NK-92 (cell line): ENCODE results near the gene ZNF438.

Experiments used
- DNase-seq: peaks from one replicate; lab custom pipeline; 2025; ENCODE audit not compliant: unreplicated experiment; lab: John Stamatoyannopoulos, UW

ZNF438 gene

DNA sequence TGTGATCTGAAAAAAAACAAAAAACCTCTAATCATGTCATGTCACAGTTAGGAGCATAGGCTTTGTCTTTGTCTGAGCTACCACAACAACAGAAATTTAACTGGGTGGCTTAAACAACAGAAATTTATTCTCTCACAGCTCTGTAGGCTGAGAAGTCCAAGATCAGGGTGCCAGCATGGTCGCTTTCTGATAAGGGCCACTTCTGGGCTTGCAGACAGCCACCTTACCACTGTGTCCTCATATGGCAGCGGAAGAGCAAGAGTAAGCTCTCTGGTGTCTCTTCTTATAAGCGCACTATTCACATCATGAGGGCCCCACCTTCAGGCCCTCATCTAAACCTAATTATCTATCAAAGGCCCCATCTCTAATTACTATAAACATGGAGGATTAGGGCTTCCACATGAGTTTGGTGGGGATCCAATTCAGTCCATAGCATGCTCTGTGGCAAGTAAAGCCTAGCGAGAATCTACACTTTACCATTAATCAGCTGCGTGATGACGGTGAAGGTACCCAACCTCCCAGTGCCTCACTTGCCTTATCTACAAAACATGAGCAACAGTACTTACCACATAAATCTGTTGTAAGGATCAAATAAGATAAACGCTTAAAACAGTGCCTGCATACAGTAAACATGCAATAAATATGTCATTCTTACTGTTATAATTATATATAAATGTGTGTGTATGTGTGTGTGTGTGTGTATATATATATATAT lies 17.3 kb downstream of the ZNF438 start:
- no peak for DNase-seq

DNA sequence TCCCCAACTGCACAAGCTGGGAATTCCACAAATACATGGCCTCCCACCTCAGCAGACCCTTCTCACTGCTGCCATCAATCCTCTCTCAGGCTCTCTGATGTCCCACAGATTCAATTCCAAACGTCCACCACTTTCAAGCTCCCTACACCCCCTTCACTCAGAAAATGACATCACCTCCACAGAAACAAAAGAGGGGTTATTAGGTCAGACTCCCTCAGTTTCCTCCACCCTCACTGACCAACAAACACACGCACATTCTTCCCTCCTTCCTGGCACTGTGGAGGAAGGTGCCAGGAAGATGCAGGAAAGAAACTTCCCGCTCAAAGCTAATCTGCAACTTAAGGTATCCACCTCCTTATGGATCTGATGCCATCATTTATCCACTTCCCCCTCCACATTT lies 18.3 kb downstream of the ZNF438 start:
- DNase-seq, result no peak

DNA sequence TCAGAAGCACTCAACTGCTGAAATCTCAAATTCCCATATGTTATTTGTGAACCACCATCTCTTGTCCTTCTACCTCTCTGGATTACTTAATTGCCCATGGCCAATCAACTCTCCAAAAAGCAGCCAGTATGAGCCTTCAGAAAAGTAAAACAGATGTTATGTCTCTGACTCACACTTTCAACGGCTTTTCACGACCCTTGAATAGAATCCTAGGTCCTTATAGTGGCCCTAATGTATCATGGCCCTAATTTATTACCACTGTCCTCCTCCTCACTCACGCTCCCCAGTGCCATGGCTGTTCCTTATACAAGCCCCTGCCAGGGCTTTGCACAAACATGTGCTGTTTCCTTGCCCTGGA lies 20.0 kb downstream of the ZNF438 start:
- DNase-seq, result no peak

DNA sequence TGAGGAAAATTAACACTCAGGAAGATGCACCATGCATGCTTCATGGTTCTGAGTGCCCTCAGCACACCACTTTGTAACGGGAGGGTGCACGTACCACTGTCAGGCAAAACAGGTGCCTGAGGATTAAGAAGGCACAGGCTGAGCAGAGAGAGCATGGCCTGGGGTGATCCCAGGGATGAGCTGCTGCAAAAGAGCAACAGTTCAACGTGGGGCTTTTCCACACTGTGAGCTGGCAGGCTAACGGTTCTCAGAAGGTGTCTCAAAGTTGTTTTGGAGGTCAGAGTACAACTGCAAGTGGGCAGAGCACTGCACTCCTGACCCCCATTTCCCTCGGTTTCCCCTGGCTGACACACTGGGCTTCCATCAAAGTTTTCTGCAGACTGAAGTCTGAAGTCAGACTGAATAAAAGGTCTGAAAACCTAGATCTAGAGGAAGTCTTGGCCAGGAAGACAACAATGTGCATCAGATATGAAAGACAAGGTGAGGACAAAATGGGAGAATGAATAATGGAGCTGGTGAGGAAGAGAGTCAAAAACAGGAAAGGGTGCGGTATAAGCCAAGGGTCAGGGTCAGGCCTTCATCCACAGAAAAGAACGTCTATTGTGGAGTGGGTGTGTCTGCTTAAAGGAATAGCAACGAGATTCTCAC lies 20.5 kb downstream of the ZNF438 start:
- no peak for DNase-seq

DNA sequence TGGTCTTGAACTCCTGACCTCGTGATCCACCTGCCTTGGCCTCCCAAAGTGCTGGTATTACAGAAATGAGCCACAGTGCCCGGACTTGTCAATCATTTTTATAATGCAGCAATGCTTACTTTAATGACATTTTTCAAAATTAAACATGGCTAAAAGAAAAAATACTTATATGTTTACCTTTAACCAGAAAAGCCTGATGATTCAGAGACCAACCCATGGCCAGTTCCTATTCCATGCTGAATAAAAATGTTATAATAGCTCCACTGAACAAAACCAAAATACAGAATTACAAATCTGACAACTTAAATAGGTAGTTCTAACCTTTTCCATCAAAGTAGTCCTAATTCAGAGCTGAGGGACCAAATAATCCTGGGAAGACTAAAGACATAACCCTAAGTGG lies 21.6 kb downstream of the ZNF438 start:
- no peak for DNase-seq

DNA sequence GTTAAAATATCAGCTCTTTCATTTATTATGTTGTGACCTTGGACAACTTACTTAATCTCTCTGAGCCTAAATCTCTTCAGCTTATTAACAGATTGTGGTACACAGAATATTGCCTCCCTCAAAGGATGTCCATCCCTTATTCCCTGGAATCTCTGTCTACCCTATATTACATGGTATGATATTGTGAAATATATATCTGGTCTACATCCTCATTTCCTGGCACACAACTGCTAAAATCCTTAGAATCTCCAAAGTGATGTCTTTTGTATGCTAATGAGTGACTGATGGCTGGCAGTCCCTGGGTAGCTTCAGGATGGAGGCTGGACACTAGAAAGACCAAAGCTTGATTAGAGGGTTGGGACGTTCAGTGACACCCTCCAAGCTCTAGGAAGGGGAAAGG lies 25.8 kb downstream of the ZNF438 start:
- no peak for DNase-seq

DNA sequence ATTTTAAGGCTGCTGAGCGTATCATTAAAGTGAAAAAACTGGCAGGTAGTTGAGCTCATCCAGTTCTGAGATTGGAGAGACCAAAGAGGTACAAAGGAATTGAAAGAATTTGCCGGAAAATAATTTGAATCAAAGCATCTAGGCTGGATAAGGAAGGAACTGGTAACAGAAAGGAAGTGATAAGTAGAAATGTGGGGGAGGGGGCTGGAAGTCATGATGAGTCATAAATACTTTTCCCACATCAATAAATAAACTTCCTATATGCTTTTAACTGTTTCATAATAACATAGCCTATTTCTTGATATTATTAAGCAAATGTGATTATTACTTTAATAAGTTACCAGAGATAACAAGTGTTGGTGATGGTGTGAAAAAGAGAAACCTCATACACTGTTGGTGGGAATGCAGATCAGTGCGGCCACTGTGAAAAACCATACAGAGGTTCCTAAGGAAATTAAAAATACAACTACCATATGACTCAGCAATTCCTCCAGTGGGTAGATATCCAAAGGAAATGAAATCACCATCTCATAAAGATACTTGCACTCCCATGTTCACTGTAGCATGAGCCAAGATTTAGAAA lies 27.0 kb downstream of the ZNF438 start:
- DNase-seq, result no peak

DNA sequence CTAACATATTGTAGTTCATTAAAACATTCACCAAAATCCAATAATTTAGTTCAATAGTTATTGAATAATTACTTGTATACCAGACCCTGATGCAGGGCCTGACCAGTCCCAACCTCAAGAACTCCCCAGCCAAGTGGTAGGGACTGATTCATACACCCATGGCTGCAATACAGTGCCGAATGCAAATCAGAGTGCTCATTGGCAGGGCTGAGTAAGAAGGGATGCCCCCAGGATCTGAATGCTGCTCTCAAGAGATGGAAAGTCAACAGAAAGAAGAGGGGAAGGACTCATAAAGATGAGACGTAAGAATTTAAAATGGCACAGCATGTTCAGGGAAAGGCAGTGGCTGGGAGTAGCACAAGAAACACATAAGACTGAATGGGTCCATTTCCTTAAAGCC lies 29.9 kb downstream of the ZNF438 start:
- DNase-seq, result no peak

DNA sequence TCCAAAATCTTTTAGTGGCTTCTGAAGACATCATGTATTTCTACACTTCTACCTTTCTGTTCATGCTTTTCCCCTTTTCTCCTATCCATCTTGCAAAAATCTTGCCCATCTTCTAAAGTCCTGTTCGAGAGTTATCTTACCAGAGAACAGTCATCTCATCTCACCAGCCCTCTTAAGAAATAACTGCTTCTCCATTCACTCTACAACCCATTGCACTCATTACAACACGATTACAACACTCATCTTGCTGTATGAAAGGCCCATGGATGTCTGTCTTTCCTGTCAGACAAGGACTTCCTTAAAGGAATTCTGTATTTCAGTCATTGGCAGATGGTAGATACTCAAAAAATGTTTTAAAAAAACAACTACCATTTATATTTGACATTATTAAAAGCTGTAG lies 30.8 kb downstream of the ZNF438 start:
- no peak for DNase-seq

DNA sequence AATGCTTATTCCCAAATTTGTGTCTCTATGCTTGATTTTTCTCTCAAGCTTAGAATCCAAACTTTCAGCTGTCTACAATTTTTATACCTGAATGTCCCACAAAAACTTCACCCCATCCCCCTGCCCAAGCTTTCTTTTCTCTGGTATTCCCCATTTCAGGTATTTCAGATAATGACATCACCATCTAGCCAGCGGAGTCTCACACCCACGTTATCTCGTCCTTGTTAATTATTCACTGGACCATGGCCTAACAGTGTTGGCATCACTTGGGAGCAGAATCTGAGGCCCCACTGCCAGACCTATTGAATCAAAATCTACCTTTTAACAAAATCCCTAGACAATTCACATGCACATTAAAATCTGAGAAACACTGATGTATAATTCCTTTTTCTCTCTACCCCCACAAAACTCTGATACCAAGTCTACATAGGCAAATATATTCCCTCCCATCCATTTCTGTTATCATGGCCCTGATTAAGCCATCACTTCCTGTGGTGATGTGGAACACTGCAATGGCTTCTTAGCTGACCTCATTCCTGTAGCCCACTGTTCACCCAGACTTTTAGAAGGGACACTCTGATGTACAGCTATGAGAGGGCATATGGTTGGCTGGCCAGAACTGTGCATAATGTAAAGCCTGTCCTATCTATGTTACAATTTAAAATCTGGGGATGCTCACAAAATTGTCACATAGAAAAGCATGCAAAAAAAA lies 31.4 kb downstream of the ZNF438 start:
- no peak for DNase-seq

DNA sequence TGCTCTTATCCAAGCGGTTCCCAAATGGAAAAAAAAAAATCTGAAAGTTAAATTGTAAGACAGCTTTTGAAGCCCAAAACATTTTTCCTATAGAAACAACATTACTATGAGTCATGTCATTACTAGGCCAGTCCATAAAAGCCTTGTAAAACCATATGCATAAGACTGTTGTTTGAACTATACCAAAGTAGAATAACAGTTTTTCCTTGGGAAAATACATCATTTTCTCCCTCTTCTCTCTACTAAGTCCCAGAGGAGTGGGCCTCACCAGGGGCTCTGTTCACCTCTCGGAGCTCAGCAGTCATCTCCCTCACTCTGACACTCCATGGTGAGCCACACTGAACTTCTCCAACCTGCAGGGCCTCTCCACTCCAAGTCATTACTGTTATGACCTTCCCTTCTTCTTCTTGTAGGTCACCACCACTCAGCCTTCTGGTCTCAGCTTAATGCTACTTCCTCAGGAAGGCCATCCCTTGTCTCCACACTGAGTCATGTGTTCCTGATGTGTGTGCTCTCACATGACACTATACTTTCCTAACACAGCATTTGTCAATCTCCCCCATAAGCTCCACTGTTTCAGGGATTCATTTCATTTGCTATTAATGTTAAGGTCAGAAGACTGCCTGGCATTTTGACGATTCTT lies 32.5 kb downstream of the ZNF438 start:
- no peak for DNase-seq

DNA sequence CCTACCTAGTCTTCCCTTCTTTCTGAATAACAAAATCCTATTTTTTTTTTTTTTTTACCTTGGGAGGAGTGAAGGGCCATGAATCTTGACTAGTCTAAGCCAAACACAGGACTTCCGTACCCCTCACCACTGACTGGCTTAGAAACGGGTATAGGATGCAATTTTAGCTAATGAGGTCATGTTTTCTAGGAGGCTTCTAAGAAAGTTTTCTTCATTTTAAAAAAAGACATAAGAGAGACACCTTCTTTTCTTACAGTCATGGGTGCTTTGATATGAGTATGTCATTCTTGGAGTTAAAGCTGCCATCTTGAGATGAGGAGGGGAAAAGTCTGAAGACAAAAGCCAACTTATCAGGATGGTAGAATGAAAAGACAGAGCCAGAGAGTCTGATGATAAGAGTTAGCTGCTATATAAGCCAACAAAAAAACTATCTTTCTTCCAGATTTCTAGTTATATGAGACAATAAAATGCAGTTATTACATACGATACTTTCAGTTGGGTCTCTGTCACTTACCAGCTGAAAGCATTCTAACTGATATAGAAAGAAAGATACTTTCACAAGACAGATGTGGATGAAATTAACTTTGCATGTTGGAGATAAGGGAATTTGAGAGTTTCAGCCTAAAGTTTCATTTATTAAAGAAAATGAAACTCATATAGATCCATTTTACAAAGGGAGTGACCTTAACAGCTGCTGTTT lies 34.0 kb downstream of the ZNF438 start:
- DNase-seq, result no peak

DNA sequence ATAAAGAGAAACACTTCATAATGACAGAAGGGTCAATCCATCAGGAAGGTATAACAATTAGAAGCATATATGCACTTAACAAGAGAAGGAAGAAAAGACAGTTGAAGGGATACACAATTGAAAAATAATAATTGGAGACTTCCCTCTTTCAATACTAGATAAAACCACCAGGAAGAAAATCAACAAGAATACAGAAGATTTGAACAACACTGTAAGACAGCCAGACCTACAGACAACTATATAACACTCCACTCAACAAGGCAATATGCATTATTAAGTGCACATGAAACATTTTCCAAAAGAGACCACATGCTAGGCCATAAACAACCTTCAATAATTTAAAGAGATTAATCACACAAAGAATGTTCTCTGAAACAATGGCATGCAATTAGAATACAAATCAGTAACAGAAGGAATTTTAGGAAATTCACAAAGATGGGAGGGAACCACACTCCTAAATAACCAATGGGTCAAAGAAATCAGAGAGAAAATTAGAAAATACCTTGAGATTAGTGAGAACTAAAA lies 35.1 kb downstream of the ZNF438 start:
- no peak for DNase-seq

DNA sequence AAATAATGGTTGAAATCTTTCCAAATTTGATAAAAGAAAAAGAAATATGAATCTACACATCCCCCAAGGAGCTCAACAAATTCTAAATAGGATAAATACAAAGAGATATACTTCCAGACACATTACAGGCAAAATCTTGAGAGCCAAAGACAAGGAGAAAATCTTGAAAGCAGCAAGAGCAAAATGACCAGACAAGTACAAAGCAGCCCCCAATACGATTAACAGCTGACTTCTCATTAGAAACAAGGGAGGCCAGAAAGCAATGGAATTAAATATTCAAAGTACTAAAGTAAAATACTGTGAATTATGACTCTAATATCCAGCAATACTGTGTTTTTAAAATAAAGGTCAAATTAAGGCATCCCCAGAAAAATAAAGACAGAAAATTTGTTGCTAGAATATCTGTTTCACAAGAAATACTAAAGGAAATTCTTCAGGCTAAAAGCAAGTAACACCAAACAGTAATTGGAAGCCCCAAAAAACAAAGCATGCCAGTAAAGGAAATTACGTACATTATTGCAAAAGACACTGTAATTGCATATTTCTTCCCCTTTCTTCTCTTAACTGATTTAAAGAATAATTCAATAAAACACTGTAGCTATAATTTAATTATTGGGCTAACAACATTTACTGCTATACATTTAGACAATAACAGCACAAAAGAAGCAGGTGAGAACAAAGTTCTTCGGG lies 36.4 kb downstream of the ZNF438 start:
- DNase-seq, result no peak

DNA sequence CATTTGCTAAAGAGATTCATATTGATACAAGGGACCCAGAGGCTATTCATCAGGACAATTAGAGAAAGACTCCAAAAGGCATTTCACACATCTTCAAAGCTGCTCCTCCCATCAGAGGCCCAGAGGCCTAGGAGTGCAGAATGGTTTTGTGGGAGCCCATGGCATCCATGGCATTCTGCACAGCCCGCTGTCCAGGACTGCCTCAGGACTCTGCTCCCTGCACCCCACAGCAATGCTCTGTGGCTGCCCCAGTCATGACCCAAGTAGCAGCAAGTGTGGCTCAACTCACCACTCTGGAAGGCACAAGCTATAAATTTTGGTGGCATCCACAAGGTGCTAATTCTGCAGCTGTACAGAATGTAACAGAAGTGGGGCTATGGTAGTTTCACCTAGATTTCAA lies 38.5 kb downstream of the ZNF438 start:
- no peak for DNase-seq

DNA sequence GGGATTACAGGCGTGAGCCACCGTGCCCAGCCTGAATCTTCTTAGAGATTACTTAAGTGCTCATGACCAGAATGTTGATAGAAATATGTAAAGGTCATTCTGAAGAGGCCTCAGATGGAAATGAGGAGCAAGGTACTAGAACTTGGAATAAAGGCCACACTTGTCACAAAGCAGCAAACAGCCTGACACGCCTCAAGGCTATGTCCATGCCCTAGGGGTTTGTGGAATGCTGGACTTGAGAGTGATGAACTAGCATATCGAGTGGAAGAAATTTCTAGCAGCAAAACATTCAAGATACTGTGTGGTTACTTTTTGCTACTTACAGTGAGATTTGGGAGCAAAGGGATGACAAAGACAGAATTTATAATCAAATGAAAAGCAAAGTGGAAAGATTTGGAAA lies 39.0 kb downstream of the ZNF438 start:
- DNase-seq, result no peak

DNA sequence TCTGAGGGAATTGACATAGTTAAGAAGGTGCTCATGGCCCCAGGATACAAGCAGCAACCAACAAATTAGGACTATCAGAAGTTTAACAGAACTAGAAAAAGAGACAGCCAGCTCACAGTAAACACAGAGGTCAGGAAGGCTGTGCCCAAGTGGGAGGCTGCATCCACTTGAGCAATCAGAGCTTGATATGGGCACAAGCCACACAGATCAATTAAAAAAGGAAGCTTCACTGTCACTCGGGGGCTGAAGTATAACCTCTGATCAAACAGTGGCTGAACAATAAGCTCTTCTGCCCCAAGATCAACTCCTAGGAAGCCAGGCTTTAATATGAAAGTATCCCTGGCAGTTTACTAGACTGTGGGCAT lies 40.0 kb downstream of the ZNF438 start:
- no peak for DNase-seq

DNA sequence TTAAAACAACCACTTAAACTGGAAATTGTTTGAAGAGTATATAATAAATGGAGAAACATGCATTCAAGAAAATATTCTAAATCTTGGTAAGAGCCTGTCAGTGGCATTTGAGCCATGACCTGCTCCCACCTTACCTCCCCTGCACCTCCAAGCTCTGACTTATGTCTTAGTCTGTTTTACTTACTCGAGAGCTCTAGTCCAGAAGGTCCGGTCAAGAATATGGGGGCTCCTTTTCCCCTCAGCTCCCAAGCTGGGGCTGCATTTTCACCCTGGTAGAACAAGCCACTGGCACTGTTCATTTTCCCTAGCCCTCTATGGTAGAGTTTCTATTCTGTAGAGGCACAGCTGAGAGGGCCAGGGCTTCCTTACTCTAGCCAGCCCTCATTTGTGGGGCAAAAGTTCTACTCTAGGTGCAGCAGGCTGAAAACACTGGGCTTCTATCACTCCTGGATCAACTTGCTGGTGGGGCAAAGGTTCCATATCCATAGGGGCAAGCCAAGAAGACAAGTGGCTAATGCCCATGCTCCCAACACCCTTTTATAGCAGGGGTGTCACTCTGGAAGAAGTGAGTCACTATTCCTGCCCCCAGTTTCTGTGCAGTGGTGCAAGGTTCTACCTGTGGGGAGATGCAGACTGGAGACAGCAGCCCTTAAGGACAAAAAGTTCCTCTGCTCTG lies 40.6 kb downstream of the ZNF438 start:
- no peak for DNase-seq

DNA sequence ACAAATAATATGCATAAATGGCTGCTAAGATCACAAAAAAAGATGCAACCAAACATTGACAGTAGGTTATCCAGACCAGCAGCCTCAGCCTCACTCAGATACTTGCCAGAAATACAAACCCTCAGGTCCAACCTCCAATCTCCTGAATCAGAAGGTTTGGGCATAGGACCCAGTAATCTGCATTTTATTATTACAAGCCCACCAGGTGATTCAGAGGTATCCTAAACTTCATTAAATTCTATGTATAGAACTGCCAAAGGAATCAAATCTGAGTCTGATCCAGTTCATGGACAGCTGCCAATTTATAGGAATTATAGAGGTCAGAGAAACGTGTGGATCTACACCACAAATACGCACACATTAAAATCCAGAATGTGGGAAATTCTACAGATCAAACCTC lies 41.3 kb downstream of the ZNF438 start:
- no peak for DNase-seq
